SKM-1 treated with dmso at 0.1 percent for 144 hours (cell line): Measurements from ENCODE around the gene ETV1.
"Not testable (repeated sequence)": the region's sequence is repeated elsewhere in the genome, so short reads cannot be mapped to it uniquely, and the experiment has no call there.

Source experiments
- DNase-seq: peaks from one replicate; lab custom pipeline; 2025; ENCODE audit not compliant: unreplicated experiment; lab: John Stamatoyannopoulos, UW

Gene ETV1

GRCh38 chr7:13933091-13933490 is 56.4 kb downstream of the ETV1 start:
- no peak for DNase-seq

DNA sequence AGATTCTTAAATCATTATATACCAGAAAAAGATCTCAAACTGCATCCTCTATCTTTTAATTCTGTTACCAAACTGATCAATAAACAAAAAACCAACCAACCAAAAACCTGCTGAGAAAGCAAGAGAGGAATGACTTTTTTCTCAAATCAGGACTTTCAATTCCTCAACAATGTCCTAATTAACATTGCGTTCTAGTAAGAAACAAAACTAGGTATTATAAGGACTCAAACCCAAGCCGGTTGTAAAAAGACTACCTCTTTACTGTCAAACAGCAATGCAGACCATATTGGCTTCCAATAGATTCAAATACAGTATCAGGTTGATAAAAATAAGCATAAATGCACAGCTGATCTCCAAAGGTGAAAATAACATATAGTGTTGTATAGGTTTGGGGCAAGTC is 57.3 kb downstream of the ETV1 start:
- DNase-seq = no peak

DNA sequence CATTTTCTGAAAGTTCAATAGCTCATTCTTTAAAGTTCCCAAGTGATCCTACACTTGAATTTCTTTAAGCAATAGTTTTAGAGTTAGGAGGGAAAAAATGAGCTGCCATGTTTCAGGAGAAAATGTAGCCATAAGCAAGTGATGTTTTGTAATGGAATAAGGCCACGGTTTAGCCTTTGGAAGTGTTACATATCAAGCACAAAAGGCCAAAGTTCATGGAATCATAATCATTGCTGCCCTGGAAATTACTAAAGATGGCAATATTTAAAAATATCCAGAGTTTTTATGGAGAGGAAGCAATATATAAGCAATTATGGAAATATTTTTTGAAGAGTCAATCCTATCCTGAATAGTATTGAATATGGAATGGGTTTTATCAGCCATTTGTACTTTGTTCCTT is 68.4 kb downstream of the ETV1 start:
- DNase-seq = no peak

DNA sequence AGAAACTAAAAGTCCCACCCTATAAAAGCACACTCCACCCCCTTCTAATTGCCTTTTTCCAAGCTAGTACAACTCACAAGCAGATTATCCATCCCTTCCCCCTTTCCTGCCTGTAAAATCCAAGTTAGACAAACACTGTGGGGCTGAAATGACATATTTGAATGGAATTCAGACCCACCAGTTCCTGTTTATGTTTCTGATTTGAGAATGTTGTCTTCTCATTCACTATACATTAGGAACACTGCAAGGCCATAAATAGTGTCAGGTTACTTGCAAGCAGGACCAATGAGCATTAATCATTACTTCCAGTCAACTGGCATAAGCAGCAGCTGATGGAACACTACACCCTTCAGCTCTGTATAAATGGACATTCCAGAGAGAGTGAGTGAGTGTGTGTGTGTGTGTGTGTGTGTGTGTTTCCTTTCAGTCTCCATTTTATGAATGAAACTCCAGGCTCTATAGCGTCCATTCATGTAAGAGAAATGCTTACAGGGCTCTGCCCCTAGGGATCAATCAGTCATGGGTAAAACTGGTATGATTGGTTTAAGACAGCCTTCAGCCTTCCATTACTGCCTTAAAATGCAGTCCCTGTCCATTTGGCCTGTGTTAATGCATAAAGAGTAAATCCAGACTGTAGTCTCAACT is 69.3 kb downstream of the ETV1 start:
- DNase-seq = no peak

DNA sequence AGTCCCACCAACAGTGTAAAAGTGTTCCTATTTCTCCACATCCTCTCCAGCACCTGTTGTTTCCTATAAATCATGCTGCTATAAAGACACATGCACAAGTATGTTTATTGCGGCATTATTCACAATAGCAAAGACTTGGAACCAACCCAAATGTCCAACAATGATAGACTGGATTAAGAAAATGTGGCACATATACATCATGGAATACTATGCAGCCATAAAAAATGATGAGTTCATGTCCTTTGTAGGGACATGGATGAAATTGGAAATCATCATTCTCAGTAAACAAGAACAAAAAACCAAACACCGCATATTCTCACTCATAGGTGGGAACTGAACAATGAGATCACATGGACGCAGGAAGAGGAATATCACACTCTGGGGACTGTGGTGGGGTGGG is 71.1 kb downstream of the ETV1 start:
- not testable (repeated sequence) for DNase-seq

DNA sequence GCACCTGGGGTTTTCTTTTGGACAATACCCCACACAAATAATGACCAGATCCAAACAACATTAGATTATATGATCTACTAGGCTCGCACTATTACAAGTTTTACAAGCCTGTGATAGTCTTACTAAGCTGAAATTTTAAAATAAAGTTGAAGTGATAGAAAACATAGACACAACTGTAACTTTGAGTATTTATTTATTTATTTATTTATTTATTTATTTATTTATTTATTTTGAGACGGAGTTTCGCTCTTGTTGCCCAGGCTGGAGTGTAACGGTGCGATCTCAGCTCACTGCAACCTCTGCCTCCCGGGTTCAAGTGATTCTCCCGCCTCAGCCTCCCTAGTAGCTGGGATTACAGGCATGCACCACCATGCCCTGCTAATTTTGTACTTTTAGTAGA is 72.4 kb downstream of the ETV1 start:
- DNase-seq = not testable (repeated sequence)

DNA sequence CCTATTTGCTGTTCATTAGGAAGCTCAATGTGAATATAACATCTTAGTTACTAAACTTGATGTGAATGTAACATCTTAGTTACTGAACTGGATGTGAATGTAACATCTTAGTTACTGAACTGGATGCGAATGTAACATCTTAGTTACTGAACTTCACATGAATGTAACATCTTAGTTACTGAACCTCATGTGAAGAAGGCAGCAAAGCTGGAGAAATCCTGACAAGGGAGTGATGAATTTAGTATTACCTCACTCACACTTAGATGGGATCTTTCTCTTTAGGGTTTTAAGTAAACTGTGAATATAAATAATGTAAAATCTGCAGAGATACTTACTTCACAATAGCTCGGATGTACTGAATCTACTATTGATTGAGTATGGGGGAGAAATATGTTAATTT is 73.6 kb downstream of the ETV1 start:
- no peak for DNase-seq

DNA sequence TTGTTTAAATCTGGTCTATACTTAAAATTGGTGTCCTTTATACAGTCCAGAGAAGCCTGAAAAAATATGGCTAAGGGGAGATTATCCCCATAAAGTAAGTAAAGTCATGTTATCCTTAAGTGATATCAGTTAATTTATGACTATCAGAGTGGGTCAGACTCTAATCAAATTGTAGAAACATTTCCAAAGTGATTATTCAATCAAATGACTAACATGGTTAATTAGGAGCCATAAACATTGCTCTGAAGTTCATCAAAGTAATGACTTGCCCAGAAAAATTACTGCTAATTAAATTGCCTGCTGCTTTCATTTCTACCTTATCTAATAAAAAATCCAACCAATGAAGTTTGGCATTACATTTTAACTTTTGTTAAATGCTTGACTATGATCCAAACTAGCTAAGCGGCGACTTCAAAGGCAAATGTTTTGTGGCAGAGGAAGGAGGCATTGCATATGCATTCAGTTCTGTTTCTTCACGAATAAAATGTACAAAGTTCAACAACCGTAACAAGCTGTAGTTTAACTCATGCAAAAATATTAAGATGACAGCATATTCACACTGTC is 76.7 kb downstream of the ETV1 start:
- no peak for DNase-seq

- no peak for DNase-seq
Measured at GRCh38 chr7:13911909-13912308, 77.6 kb downstream of the ETV1 start.

GRCh38 chr7:13910805-13911551 is 78.5 kb downstream of the ETV1 start:
- DNase-seq = no peak

GRCh38 chr7:13908667-13909397 is 80.6 kb downstream of the ETV1 start:
- no peak for DNase-seq

DNA sequence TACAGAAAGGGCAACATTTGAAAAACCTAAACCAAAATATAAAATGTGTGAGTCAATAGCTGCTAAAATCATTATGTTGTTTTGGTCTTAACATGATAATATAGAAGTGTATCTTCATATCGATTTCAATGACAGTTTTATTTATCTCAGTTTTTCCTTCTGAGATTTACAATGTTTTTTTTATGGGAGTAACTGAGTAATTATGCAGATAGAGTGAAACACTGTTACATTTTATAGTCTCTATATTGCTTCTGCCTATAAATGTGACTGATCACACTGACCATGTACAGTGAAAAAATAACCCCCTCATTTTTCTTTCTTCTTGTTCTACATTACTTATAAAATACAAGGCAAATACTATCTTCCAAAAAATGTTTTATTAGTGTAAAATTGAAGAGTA is 81.6 kb downstream of the ETV1 start:
- no peak for DNase-seq

DNA sequence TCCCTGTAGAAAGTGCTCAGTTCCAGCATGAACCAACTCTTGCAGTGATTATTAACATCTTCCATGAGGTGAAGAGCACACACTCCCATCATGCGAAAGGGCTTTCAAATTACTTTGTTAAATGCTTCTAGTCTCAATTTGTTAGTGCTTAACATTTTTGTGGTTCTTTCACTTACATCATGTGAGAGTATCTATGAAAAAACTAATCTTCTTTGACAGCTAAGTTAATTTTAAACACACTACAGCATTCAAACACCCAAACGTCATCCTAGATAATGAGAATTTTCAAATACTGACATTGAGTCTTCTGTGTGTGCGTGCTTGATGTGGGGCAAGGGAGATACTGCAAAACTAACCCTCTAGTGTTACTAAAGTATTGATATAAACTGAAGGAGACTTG is 84.8 kb downstream of the ETV1 start:
- DNase-seq = no peak

GRCh38 chr7:13904007-13904406 is 85.5 kb downstream of the ETV1 start:
- DNase-seq = no peak

GRCh38 chr7:13901577-13901976 is 87.9 kb downstream of the ETV1 start:
- no peak for DNase-seq

DNA sequence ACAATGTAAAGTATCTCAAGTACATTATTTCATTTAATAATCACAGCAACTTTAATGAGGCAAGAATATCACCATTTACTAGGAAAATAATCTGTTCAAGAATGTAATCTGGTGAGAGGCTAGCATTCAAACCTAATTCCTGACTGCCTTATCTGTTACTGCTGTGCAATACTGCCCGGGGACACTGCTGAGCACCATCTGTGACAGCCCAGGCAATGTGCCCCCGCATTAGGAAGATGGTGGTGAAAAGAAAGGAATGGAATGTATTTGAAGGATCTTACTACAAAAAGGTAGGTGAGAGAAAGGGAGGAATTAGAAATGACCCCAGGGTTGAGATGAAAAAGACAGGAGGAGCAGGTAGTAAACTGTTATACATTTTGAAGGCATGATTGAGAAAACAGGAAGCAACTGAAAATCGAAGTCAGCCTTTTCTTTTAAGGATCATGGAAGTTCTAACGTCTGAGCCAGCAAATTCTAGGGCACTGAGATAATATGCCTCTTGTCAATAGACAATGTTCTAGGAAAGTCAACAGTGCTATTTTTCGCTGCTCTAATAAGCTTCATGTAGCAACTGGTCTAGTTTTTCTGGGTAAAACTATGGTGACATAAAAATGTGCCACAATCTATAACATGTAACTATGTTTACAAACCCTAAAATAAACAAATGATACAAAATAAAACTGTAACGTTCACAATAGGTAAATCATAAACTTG is 90.4 kb downstream of the ETV1 start:
- no peak for DNase-seq

DNA sequence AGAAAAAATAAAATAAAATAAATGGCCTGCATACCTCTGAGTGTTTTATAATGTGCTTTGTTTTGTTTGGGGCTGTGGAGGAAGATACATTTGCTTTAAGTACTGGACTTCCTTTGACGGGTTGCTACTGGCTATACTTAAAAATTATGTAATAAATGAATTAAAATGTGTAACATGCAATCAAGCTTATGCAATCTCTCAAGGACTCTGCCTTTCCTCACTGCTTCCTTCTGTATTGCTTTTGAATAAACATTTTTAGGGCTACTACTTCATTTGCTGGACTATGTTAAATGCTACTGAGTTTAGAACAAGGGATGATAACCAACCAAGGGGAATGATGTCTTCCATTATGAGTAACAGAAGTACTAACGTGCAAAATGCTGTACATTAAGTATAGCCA is 91.6 kb downstream of the ETV1 start:
- no peak for DNase-seq

DNA sequence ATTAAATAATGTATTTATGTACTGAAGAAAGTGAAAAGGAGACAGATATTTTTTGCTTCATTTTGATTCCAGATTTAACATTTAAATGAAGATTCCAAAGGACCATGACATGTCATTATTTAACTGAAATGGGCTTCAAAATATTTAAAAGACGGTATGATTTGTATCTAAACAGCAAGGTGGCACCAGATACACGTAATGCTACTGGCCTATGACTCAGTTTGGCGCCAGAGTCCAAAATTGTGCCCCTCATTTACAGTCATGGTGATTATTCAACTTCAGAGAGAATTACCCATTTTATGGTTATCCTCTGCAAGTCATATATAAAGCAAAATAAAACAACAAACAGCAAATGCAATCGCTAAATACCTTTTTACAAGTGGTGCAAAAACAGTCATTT is 94.5 kb downstream of the ETV1 start:
- no peak for DNase-seq

DNA sequence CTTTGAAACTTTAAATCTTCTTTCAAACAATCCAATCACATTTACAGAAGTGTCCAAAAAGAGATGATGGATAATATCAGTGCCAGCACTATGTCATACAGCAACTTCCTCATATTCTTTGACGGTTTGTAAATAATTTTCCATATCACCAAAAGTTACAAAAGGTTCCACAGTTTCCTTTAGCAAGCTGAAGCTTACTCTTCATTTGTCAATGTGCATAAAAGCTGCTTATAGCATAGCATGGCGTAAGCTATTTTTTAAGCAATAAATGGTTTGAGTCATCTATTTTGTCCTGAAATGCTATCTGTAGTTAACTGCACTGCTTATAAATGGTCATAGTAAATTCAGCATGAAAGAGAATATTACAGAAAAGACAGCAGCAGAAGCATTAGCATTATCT is 95.1 kb downstream of the ETV1 start:
- peak; percentile 15 for DNase-seq

DNA sequence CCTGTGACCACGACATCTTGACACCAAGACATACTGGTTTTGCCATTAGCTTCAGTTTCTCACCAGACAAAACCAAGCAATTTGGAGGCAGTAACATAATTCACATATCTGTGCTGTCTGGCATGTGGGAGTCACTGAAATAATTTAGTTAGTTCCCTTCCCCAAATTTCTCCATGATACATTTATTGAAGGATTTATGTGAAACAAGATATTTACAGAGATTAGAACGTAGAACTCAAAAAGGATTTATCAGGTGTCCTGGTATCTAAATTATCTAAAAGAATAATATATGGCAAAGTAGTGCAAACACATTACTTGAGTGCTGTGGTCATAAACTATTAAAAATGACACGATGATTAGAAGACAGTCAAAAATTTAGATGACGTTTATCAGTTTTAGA is 98.7 kb downstream of the ETV1 start:
- no peak for DNase-seq

- DNase-seq = no peak
Measured at GRCh38 chr7:13886356-13886755, 103.1 kb downstream of the ETV1 start.
